Neutrophil (primary cell): ENCODE results near the gene SLC2A4.

Experiments used
- H3K27ac ChIP-seq: fragments of 200-600 bp; sonication (generic); 2 replicates; pipeline ENCODE4 v1.5.1; 2016; ENCODE audit warnings: mild to moderate bottlenecking, moderate library complexity
- H3K27me3 ChIP-seq: fragments of 200-600 bp; sonication (generic); 2 replicates; pipeline ENCODE4 v1.6.0; 2016; ENCODE audit warnings: mild to moderate bottlenecking
- H3K36me3 ChIP-seq: fragments of 200-600 bp; sonication (generic); 2 replicates; pipeline ENCODE4 v1.5.1; 2017
- H3K4me1 ChIP-seq, 2 experiments: fragments of 200-600 bp in 1 of 2; sonication (generic) in 1 of 2; 1 replicate in 1 of 2; 2 replicates in 1 of 2; pipeline versions ENCODE4 v1.5.1 to v1.6.1; 2013 to 2016; ENCODE audit warnings: low read depth in 1 of 2, low read length in 1 of 2, mild to moderate bottlenecking in 1 of 2, moderate library complexity in 1 of 2; ENCODE audit not compliant: control insufficient read depth in 1 of 2, insufficient read depth in 1 of 2
- H3K4me3 ChIP-seq, 2 experiments: fragments of 200-600 bp in 1 of 2; sonication (generic) in 1 of 2; 1 replicate in 1 of 2; 2 replicates in 1 of 2; pipeline ENCODE4 v1.5.1; 2013 to 2016; ENCODE audit warnings: low read depth in 1 of 2, low read length in 1 of 2, mild to moderate bottlenecking in 1 of 2, moderate library complexity in 1 of 2
- H3K9me3 ChIP-seq: fragments of 200-600 bp; sonication (generic); 2 replicates; pipeline ENCODE4 v1.5.1; 2016
- TF ChIP-seq, protein P1 (sequence below): fragments of 200-600 bp; sonication (generic); IDR thresholded peaks from 2 replicates; pipeline ENCODE4 v1.5.1; 2016; ENCODE audit warnings: antibody characterized with exemption

SLC2A4 gene

GRCh38 chr17:7324438-7324779 lies 42.9 kb downstream of the SLC2A4 start:
- no peaks in the 10 kb centered on the region for H3K27me3 ChIP-seq
- H3K4me1 ChIP-seq, result peaks cover 8 to 13% of the 10 kb centered on the region in 2 experiments
- H3K9me3 ChIP-seq, result no peaks in the 10 kb centered on the region
- peaks cover 49% of the 10 kb centered on the region for H3K36me3 ChIP-seq
- no peak overlapping the region for H3K4me3 ChIP-seq
- TF ChIP-seq, protein P1, sequence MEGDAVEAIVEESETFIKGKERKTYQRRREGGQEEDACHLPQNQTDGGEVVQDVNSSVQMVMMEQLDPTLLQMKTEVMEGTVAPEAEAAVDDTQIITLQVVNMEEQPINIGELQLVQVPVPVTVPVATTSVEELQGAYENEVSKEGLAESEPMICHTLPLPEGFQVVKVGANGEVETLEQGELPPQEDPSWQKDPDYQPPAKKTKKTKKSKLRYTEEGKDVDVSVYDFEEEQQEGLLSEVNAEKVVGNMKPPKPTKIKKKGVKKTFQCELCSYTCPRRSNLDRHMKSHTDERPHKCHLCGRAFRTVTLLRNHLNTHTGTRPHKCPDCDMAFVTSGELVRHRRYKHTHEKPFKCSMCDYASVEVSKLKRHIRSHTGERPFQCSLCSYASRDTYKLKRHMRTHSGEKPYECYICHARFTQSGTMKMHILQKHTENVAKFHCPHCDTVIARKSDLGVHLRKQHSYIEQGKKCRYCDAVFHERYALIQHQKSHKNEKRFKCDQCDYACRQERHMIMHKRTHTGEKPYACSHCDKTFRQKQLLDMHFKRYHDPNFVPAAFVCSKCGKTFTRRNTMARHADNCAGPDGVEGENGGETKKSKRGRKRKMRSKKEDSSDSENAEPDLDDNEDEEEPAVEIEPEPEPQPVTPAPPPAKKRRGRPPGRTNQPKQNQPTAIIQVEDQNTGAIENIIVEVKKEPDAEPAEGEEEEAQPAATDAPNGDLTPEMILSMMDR, result no peak
- H3K27ac ChIP-seq, result no peak overlapping the region

DNA sequence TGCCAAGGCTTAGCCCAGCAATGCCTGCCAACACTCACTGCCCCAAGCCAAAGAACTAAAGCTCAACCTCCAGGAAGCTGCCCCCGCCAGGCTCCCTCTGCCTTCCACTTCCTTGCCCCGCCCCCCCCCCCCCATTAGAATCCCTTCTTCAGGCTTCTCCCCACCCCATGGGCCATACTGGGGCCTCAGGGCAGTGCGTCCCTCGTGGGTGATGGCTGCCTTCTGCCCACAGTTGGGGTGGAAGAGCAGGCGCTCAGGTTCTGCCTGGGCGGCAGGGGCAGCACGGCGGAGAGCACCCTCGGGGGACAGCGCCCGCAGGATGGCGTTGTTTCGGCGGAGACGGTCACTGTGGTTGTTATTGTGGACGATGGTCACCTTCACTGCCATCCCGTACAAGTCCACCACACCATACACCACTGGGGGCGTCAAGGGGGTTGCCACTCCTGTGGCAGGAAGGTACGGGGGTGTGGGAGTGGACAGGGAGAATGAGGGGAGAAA lies 43.6 kb downstream of the SLC2A4 start:
- TF ChIP-seq, protein P1, result no peak
- Histone ChIP-seq H3K9me3 (no peaks in the 10 kb centered on the region), H3K4me1 (peaks cover 8 to 14% of the 10 kb centered on the region in 2 experiments), H3K27ac (no peak overlapping the region), H3K27me3 (no peaks in the 10 kb centered on the region), H3K36me3 (peaks cover 48% of the 10 kb centered on the region), H3K4me3 (no peak overlapping the region)

DNA sequence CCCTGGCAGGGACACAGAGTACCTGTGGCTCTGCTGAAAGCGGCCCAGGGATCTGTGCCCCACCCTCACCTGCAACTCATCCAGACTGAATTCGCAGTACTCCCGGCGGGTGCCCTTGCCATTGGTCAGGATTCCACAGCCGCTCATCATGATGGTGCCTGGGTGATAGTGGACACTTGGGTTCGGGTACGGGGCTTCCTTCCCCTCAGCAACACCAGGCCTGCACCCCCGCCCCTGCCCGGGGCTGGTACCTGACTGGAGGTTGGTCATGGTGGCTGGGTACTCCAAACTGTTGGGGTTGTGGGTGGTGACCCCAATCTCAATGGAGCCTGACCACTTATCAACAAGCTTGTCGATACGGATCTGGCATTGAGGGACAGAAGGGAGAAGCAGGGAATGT lies 44.7 kb downstream of the SLC2A4 start:
- Histone ChIP-seq H3K4me3 (no peak overlapping the region), H3K4me1 (peaks cover 14 to 20% of the 10 kb centered on the region in 2 experiments), H3K36me3 (peaks cover 37% of the 10 kb centered on the region), H3K27me3 (no peaks in the 10 kb centered on the region), H3K27ac (no peak overlapping the region), H3K9me3 (no peaks in the 10 kb centered on the region)
- TF ChIP-seq, protein P1, result no peak

DNA sequence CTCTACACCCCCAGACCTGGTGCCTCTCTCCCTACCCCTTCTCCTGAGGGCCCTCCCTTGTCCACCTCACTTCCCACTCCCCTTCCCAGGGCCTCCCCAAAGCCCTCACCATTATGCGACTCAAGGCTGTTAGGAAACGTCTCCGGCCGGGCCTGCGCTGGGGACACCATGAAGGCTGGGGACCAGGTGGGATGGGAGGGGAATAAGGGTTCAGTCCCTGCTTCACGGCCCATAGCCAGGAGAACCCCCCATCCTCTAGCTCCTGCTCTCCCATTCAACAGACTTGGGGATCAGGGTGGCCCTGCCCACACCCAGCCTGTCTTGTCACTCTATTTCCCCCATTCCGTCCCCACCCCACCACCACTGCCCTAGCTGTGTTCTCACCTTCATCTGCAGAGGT lies 45.5 kb downstream of the SLC2A4 start:
- Histone ChIP-seq H3K4me1 (peaks cover 19 to 20% of the 10 kb centered on the region in 2 experiments), H3K27ac (no peak overlapping the region), H3K9me3 (no peaks in the 10 kb centered on the region), H3K36me3 (peaks cover 28% of the 10 kb centered on the region), H3K4me3 (no peak overlapping the region), H3K27me3 (no peaks in the 10 kb centered on the region)
- TF ChIP-seq, protein P1, result no peak

- peaks cover 24% of the 10 kb centered on the region for H3K36me3 ChIP-seq
These were observed 46.0 kb downstream of the SLC2A4 start for GRCh38 chr17:7327501-7327900.

More at GRCh38 chr17:7327501-7327900, 46.0 kb downstream of the SLC2A4 start:
- H3K4me1 ChIP-seq, result peaks cover 20 to 23% of the 10 kb centered on the region in 2 experiments
- no peak overlapping the region for H3K4me3 ChIP-seq
- no peak overlapping the region for H3K27ac ChIP-seq
- TF ChIP-seq, protein P1, result no peak
- H3K9me3 ChIP-seq, result no peaks in the 10 kb centered on the region
- no peaks in the 10 kb centered on the region for H3K27me3 ChIP-seq
